Pancreas (tissue), 10 donors: ENCODE measurements around the gene LENG8. TPM values are rescaled to one million over a fixed set of nuclear protein-coding genes. Genes with fewer than 3 reads are reported as not detected.
A peak's percentile ranks its signal among the peaks of the same experiment; 100 is the strongest.

Experiments
- ATAC-seq, 4 donors: fragments of 200-7000 bp; cut with Tn5 transposase; one replicate each; pipeline versions ENCODE4 v1.8.0 to v1.9.1; 2020; ENCODE audit warnings: mild to moderate bottlenecking in 4 of 4, moderate library complexity in 4 of 4
- DNase-seq, 6 donors: peaks; one replicate each; pipeline ENCODE4 v3.0.0-alpha.2; 2020
- FAIRE-seq: peaks from 2 replicates; lab custom pipeline; 2012; peaks lifted over from hg19 to GRCh38; lab: Jason Lieb, UNC
- H3K27ac ChIP-seq, 4 donors: fragments of 200-600 bp; sonication (generic); 1 replicate in 3 of 4; 2 replicates in 1 of 4; pipeline versions ENCODE4 v1.5.0 to v1.8.0; 2020
- H3K27me3 ChIP-seq, 4 donors: fragments of 200-600 bp; one replicate each; pipeline ENCODE4 v1.8.0; 2021
- H3K36me3 ChIP-seq, 3 donors: fragments of 200-600 bp; sonication (generic) in 1 of 3; one replicate each; pipeline versions ENCODE4 v1.5.0 to v1.8.0; 2020 to 2021
- H3K4me1 ChIP-seq, 3 donors: fragments of 200-600 bp; one replicate each; pipeline ENCODE4 v1.8.0; 2021
- H3K4me3 ChIP-seq, 4 donors: fragments of 200-600 bp; sonication (generic) in 2 of 4; one replicate each; pipeline versions ENCODE4 v1.5.0 to v1.8.0; 2020 to 2021
- H3K9me3 ChIP-seq, 4 donors: fragments of 200-600 bp; one replicate each; pipeline ENCODE4 v1.8.0; 2021
- WGBS, 2 donors: extraction: QIAGEN DNeasy Blood & Tissue Kit; methylation state at CpG; one replicate each; pipeline ENCODE4 v1.1.7; 2013; 5-methylcytosine and 5-hydroxymethylcytosine counted together
- intact Hi-C, 3 donors: fragments of 100-400 bp; cut with DNase I; formaldehyde crosslinking; loops; one replicate each; pipeline versions ENCODE4 v1.11.1 to v1.14.2; 2022
- polyA plus RNA-seq, 2 donors: library from polyadenylated mRNA; stranded (reverse); fragments of 200-250 nt; gene quantifications; one replicate each; pipeline ENCODE4 v1.2.3, GENCODE V29; 2013
- total RNA-seq, 6 donors: library from RNA; stranded (reverse); fragmentation: NEBNext Ultra II Directional in 4 of 6; extraction: Animal tissue kit (Norgen Biotek cat#: 25700) in 4 of 6; gene quantifications; one replicate each; pipeline versions ENCODE4 v1.2.1 to v1.2.4, GENCODE V29; 2021 to 2023
- TF ChIP-seq, protein P1 (sequence below), 4 donors: fragments of 200-600 bp; sonication (generic) in 3 of 4; IDR thresholded peaks; one replicate each; pipeline versions ENCODE4 v1.5.0 to v1.8.0; 2021; ENCODE audit warnings: antibody characterized with exemption in 4 of 4
- donor health status: healthy with polysubstance abuse.
- donor health status: DM: no; HTN: no; CAD: no; lungs with moderate emphysema.
- donor health status: DM: no; HTN: no; CAD: no.
- donor health status: control.
- donor health status: control.
- donor health status: Bipolar disorder and iron deficiency.
- donor health status: DM: yes; HTN: yes; CAD: no.
- donor health status: DM: no; HTN: no; CAD: no.
- donor health status: DM: no; HTN: no; CAD: no.
- donor health status: DM: yes; HTN: yes; CAD: no.

Gene LENG8
- total and polyA plus RNA-seq, 8 donors, result 64.8 to 657 (median 142) TPM

DNA sequence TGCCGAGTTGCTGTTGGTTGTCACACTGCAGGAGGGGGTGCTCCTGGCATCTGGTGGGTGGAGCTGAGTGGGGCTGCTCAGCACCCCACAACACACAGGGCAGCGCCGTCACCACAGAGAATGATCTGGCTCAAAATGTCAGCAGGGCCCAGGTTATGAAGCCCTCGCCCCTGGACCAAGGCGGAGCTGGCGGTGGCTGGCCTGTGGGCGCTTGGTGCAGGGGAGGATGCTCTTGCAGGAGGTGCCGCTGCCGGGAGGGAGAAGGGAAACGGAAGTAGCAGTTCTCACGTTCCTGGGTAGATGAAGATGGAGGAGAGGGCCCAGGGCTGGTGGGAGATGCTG, 14.2 kb upstream of the LENG8 start:
- peak overlapping the region in 1 of 4 donors; percentile 1 for H3K27ac ChIP-seq
- intact Hi-C loops, result no loop called here
- H3K36me3 ChIP-seq, result no peaks in the 10 kb centered on the region
- DNase-seq (peak in 1 of 6 donors; percentile 72), FAIRE-seq (no peak), ATAC-seq (no peak)
- no peaks in the 10 kb centered on the region for H3K9me3 ChIP-seq
- H3K4me3 ChIP-seq, result no peak overlapping the region
- H3K27me3 ChIP-seq, result no peaks in the 10 kb centered on the region
- WGBS, 2 donors, result 59 to 63% methylated on average over 11 of the region's 11 CpGs
- TF ChIP-seq, protein P1, sequence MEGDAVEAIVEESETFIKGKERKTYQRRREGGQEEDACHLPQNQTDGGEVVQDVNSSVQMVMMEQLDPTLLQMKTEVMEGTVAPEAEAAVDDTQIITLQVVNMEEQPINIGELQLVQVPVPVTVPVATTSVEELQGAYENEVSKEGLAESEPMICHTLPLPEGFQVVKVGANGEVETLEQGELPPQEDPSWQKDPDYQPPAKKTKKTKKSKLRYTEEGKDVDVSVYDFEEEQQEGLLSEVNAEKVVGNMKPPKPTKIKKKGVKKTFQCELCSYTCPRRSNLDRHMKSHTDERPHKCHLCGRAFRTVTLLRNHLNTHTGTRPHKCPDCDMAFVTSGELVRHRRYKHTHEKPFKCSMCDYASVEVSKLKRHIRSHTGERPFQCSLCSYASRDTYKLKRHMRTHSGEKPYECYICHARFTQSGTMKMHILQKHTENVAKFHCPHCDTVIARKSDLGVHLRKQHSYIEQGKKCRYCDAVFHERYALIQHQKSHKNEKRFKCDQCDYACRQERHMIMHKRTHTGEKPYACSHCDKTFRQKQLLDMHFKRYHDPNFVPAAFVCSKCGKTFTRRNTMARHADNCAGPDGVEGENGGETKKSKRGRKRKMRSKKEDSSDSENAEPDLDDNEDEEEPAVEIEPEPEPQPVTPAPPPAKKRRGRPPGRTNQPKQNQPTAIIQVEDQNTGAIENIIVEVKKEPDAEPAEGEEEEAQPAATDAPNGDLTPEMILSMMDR (IDR thresholded peaks at IDR 0.05), result no peak
- peaks cover 18 to 29% (median 28%) of the 10 kb centered on the region in 3 donors for H3K4me1 ChIP-seq

DNA sequence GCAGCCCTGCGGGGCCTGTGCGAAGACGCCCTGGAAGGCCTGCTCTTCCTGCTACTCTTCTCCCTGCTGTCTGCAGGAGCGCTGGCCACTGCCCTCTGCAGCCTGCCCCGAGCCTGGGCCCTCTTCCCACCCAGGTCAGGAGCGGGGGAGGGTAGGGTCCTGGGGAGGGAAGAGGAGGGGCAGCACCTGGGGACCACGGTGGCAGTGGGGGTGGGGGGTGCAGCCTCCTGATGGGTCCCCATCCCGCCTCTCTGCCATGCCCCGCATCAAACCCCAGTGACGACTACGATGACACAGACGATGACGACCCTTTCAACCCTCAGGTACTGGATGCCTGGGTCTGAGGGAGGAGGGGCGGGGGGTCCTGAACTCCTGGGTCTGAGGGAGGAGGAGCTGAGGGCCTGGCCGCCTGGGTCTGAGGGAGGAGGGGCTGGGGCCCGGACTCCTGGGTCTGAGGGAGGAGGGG, 13.4 kb upstream of the LENG8 start:
- H3K27me3 ChIP-seq, result no peaks in the 10 kb centered on the region
- H3K4me3 ChIP-seq, result no peak overlapping the region
- H3K4me1 ChIP-seq, result peaks cover 23 to 32% (median 27%) of the 10 kb centered on the region in 3 donors
- peak in 1 of 6 donors; percentile 79 for DNase-seq
- no peaks in the 10 kb centered on the region for H3K36me3 ChIP-seq
- ATAC-seq, result no peak
- intact Hi-C loops, result no loop called here
- no peak for FAIRE-seq
- 65 to 70% methylated on average over 15 to 16 of the region's 16 CpGs for WGBS, 2 donors
- TF ChIP-seq, protein P1 (IDR thresholded peaks at IDR 0.05), result no peak
- no peaks in the 10 kb centered on the region for H3K9me3 ChIP-seq
- no peak overlapping the region for H3K27ac ChIP-seq

DNA sequence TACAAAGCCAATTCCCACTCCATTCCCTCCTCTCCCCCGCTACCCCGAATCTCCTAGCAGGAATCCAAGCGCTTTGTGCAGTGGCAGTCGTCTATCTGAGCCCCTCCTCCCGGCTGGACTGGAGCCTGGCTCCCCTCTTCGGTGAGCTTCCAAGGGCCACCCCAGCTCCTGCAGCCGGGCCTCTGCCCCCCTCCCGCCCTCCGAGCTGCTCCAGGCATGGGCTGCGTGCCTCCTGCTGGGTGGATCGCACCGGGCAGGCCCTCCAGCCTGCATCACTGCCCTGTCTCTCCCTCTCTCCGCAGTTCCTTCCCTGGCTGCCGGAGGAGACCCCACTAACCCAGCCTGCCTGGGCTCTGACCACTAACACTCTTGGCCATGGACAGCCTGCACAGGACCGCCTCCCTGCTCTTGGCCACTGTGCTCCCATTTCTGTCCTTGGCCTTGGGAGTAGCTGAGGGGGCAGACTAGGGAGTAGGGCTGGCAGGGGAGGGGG, 12.9 kb upstream of the LENG8 start:
- FAIRE-seq (no peak), ATAC-seq (no peak), DNase-seq (peak in 1 of 6 donors; percentile 78)
- no peak overlapping the region for H3K27ac ChIP-seq
- intact Hi-C loops, result no loop called here
- TF ChIP-seq, protein P1 (IDR thresholded peaks at IDR 0.05), result no peak
- H3K4me1 ChIP-seq, result peaks cover 26 to 32% (median 28%) of the 10 kb centered on the region in 3 donors
- no peaks in the 10 kb centered on the region for H3K27me3 ChIP-seq
- WGBS, 2 donors, result 69 to 74% methylated on average over 12 to 15 of the region's 15 CpGs
- H3K4me3 ChIP-seq, result no peak overlapping the region
- H3K9me3 ChIP-seq, result no peaks in the 10 kb centered on the region
- H3K36me3 ChIP-seq, result no peaks in the 10 kb centered on the region

DNA sequence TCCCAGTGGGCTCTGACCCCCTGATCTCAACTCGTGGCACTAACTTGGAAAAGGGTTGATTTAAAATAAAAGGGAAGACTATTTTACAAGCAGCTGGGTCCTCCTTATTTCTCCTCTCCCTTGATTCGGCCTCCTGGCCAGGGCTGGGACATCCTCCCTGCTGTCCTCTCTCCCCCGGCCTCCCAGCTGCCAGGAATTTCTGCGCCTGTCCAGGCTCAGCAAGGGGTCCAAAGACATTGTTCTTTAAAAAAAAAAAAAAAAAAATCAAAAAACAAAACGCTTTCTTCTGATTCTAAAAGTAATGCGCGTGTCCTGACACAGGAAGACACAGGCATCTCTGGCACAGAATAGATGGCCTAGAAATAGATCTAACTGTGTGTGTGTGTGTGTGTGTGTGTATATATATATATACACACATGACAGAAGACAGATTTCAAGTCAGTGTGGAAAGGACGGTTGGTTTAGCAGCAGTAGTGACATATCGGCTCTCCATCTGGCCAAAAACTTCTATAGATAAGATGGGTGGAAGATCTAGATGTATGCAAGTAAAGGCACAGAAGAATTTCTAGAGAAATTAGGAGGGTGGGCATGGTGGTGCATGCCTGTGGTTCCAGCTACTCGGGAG, 12.3 kb upstream of the LENG8 start:
- no peak for DNase-seq
- Histone ChIP-seq H3K36me3 (no peaks in the 10 kb centered on the region), H3K9me3 (no peaks in the 10 kb centered on the region), H3K4me3 (no peak overlapping the region), H3K4me1 (peaks cover 19 to 25% (median 24%) of the 10 kb centered on the region in 3 donors), H3K27ac (no peak overlapping the region), H3K27me3 (no peaks in the 10 kb centered on the region)
- TF ChIP-seq, protein P1 (IDR thresholded peaks at IDR 0.05), result no peak
- intact Hi-C loops, result no loop called here
- 73 to 83% methylated on average over 10 of the region's 10 CpGs for WGBS, 2 donors
- no peak for ATAC-seq
- no peak for FAIRE-seq
